Stimulated activated CD8-positive, alpha-beta memory T cell treated with anti-CD3 and anti-CD28 coated beads, Interleukin-4, amount 100 ng/mL, for 48 hours (primary cell): ENCODE measurements around the gene METTL13.
A peak's percentile ranks its signal among the peaks of the same experiment; 100 is the strongest.
"Not testable (repeated sequence)": the region's sequence is repeated elsewhere in the genome, so short reads cannot be mapped to it uniquely, and the experiment has no call there.

Source experiments
- DNase-seq: peaks from one replicate; pipeline ENCODE4 v3.0.0-alpha.2; 2020

METTL13 gene

DNA sequence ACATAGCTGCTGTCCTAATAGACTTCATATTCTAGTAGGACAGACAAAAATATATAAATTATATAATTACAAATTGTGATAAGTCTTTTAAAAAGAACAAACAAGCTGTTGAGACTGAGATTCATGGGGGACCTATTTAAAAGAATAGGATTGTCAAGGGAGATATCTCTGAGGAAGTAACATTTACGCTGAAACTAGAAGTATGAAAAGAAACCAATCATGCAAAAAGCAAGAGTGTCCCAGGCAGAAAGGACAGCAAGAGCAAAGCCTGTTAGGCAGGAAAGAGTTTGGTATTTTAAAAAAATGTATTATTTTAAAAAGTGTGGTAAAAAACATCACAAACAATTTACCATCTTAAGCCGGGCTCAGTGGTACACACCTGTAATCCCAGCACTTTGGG is 9.1 kb upstream of the METTL13 start:
- DNase-seq, result no peak

DNA sequence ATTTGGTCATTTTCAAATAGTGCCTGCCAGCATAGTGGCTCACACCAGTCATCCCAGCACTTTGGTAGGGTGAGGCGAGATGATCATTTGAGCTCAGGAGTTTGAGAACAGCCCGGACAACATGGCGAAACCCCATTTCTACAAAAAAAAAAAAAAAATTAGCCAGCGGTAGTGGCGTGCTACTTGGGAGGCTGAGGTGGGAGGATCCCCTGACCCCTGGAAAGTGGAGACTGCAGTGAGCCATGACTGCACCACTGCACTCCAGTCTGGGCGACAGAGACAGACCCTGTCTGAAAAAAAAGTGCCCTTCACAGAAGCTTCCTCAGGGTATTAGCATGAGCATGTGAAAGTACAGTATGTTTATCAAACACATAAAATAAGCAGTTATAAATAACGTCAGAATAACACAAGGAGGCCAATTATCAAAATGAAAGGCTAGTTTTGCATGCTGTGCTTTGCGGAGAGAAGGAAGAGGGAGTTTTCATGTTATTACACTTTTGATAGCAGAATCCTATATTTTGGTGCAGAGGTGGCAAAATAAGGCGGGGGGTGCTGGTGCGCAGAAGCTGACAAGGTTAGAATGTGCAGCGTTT is 781 bp upstream of the METTL13 start:
- no peak for DNase-seq

DNA sequence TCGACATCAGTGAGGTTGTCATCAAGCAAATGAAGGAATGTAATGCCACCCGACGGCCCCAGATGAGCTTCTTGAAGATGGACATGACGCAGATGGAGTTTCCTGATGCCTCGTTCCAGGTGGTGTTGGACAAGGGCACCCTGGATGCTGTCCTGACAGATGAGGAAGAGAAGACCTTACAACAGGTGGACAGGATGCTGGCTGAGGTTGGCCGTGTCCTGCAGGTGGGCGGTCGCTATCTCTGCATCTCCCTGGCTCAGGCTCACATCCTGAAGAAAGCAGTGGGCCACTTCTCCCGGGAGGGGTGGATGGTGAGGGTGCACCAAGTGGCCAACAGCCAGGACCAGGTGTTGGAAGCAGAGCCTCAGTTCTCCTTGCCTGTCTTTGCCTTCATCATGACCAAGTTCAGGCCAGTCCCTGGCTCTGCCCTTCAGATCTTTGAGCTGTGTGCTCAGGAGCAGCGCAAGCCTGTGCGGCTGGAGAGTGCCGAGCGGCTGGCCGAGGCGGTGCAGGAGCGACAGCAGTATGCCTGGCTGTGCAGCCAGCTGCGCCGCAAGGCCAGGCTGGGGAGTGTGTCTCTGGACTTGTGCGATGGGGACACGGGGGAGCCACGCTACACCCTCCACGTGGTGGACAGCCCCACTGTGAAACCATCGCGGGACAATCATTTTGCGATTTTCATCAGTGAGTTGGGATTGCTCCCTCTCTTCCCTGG is 2.5 kb downstream of the METTL13 start:
- DNase-seq, result no peak

DNA sequence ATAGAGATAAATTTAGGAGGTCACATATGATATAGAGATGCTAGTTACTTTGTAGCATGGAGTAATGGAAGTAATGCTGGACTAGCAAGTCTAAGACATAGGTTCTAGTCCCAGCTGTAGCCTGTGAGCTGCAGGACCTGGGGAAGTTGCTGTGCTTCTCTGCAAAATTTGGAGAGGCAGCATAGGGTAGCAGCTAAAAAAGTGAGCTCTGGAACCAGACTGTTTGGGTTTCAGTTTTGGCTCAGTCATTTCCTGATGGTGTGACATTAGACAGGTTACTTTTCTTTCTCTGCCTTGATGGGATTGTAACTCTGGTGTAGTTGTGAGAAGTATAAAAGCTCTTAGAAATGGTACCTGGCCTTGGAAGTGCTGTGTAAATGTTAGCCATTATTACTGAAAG is 3.3 kb downstream of the METTL13 start:
- no peak for DNase-seq

DNA sequence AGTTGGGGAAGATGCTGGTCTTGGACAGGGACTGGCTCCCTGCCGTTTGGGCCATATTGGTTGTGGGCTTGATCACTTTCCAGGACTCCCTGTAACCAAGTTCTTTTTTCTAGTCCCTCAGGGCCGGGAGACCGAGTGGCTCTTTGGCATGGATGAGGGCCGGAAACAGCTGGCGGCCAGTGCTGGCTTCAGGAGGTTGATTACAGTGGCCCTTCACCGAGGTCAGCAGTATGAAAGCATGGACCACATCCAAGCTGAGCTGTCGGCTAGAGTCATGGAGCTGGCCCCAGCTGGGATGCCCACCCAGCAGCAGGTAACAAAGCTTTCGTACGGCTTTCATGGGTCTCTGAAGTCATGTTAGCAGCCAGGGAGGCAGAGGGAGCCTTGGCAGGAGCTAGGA is 4.3 kb downstream of the METTL13 start:
- no peak for DNase-seq

DNA sequence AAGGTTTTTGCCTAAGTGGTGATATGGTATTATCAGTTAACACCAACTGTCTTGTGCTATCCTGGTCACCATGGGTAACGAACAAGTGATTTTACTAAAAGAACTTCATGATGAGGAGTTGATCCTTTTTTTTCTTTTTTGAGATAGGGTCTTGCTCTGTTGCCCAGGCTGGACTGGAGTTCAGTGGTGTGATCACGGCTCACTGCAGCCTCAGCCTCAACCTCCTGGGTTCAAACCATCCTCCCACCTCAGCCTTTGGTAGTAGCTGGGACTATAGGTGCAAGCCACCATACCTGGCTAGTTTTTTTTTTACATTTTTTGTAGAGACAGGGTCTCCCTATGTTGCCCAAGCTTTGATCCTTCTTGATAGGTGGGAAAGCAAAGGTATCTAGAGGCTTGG is 5.1 kb downstream of the METTL13 start:
- no peak for DNase-seq

DNA sequence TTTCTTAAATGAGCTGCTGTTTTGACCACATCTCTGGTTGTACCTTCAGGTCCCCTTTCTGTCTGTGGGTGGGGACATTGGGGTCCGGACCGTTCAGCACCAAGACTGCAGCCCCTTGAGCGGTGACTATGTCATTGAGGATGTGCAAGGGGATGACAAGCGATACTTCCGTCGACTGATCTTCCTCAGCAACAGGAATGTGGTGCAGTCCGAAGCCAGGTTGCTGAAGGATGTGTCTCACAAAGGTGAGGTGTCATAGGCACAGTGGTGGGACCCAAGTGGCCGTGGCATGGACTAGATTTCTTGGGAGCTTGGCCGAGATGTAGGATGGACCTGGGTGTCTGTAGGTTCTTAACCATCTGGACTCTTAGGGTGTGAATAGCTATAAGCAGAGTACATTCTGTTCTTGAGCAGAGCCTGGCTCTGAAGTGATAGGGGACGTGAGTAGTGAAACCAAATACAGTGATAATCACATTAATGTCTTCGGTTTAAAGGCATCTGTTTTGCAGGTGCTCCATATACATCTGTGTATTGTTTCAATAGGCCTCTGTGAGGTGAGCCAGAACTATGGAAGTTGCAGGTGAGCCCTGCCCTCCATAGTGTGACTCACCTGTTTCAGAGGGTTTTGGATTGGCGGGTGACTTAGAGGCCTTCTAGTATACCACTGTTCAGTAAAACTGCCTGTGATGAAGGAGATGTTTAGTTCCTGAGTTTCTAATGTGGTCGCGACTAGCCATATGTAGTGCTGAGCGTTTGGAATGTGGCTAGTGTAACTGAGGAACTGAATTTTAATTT is 6.4 kb downstream of the METTL13 start:
- DNase-seq, result no peak

DNA sequence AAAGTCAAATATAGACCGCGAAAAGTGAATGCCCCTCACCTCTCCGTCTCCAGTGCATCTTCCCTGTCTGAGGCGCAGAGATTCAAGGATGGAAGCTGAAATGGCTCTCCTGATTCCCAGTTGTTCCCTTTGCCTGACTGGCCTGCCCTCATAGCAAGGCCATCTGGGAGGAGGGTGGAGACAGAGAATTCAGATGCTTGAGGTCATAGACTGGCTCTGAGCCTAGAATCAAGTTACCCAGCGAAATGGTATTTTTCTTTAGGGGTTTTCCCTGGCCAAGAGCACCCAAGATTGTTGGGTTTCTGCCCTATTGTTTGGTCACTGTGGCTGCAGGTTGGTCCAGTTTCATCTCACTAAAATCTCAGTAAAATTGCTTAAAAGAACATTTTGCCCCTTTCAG is 7.2 kb downstream of the METTL13 start:
- no peak for DNase-seq

DNA sequence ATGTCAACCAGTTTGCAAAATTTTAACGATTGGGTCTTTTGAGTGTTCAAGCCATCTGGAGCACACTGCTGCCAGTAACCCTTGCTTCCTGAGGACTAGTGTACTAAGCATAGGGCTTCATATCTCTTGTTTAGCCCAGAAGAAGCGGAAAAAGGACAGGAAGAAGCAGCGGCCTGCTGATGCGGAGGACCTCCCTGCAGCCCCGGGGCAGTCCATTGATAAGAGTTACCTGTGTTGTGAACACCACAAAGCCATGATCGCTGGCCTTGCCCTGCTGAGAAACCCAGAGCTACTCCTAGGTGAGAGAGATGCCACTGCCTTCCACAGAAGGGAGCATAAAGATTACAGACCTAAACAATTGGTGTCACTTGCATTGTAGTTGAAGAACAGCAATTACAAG is 8.9 kb downstream of the METTL13 start:
- DNase-seq, result no peak

DNA sequence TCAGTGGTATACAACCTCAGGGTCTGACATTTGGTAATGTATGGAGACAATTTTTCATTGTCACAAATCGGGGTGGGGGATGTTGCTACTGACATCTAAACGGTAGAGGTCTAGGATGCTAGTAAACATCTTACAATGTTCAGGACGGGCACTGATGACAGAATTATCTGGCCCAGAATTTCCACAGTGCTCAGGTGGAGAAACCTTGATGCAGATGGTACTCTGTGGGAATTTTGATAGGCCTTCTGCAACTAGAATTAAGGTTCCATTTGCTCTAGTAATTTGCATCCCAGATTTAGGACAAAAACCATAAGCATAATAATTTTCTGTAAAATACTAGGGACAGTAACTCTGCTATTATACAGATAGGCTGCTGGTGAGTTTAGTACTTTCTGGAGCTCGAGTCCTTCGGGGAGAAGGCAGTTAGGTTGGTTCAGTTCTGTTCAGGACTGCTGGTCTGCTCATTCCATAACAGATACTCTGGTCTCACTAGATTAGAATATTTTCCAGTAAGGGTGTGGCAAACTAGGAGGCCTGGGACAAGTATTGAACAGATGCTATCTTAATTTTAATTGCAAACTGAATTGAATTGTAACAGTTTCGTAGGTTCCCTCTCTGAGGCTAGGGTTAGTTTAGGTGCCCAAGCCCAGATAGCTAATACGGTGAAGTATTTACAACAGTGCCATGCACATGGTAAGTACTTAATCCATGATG is 11.4 kb downstream of the METTL13 start:
- DNase-seq, result no peak

DNA sequence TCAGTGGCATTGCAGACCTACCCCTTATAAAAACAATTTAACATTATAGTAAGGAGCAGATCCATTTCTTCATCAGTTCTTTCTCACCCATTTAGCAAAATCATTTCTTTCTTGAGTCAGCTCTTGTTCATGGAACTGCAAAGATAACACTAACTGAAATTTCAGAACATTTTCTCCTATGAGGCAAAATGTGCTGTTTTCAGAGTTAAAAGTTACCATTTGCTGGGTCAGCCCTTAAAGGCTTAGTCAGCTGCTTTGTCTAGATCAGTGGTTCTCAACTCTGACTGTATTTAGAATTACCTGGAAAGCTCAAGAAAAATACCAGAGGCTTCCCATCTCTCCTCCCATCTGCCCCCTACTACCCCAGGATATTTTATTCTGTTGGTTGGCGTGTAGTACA is 12.2 kb downstream of the METTL13 start:
- no peak for DNase-seq

DNA sequence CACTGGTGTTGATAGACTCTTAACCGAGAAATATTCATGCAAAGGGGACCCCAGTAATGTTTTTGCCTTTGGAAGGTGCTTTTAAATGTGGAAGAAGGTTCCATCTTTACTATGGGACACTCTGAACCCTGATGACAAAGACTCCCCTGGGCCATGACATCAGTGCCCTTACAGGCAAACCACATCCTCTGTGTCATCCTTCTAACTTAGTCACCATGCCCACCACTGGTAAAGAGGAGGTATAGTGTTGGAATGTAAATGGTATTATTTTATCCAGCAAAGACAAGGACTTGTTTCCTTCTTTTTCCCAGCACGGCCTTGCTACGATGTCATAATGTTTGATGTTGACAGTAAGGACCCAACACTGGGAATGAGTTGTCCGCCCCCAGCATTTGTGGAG is 12.6 kb downstream of the METTL13 start:
- DNase-seq, result peak; percentile 61

DNA sequence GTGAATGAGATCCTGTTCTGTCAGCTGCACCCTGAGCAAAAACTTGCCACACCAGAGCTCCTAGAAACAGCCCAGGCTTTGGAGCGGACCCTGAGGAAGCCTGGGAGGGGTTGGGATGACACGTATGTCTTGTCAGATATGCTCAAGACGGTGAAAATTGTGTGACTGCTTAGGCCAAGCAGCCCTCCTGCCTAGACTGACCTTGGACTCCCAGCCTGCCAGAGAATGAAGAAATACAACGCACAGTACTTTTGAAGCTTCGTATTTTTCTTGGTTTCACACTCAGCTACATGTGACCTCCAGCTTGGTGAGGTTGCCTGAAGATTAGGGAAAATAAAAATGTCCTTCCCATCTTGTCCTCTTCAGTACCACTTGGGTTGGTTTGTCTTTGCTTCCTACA is 15.1 kb downstream of the METTL13 start:
- no peak for DNase-seq

DNA sequence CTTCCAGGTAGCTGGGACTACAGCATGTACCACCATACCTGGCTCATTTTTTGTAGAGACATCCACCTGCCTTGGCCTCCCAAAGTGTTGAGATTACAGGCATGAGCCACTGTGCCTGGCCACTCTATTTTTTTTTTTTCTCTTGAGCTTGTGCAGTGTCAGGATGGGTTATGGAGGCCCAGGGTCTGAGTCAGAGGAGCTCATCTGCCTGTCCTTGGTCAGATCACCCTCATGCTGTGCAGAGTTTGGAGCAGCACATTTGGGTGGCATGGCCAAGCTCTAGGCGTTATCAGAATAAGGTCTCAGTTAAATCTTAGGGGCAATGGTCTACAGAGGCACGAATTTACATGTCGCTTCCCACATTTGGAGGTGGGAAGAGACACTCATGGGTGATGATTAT is 16.9 kb downstream of the METTL13 start:
- no peak for DNase-seq

DNA sequence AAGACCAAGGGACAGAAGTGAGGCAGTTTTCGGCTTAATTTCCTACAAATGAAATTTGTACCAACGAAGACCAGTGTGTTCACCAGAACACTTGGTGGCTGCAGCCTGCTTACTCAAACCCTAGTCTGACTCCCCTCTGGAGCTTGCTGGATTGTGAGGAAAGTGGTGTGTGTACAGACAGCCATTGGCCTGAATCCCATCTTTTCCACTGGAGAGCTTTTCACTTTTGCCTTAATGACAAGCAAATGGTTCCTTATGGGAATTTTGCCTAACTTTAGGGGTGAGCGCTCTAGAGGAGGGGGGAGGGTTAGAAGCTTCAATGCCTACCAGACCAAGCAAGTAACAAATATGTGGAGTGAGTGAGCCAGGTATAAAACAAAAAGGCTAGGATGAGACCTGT is 17.3 kb downstream of the METTL13 start:
- DNase-seq, result no peak

DNA sequence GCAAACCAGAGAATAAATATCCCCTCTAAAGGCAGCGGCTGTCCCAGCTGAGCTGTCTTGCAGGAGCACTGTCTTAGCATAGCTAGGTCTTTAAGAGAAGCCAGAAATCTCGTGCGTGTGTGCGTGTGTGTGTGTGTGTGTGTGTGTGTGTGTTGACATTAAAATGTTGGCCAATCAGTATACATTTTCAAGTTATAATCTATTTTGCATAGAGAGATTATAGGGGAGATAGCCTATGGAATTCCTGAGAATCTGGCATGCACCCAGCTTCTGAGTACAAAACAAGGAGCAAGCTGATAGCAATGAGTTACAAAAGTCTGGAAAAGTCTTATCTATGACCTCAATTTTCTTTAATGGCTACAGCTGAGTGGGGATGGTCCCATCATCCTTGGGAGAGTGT is 17.7 kb downstream of the METTL13 start:
- no peak for DNase-seq

DNA sequence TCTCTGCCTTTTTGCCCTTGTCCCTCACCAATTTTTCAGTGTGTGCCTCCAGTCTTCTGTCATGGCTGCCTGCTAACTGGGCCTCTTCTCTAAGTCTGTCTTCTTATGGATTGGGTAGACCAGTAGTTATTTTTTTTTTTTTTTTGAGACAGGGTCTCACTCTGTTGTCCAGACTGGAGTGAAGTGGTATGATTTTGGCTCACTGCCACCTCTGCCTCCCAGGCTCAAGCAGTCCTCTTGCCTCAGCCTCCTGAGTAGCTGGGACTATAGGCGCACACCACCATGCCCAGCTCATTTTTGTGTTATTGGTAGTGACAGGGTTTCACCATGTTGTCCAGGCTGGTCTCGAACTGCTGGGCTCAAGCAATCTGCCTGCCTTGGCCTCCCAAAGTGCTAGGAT is 18.2 kb downstream of the METTL13 start:
- DNase-seq, result not testable (repeated sequence)

DNA sequence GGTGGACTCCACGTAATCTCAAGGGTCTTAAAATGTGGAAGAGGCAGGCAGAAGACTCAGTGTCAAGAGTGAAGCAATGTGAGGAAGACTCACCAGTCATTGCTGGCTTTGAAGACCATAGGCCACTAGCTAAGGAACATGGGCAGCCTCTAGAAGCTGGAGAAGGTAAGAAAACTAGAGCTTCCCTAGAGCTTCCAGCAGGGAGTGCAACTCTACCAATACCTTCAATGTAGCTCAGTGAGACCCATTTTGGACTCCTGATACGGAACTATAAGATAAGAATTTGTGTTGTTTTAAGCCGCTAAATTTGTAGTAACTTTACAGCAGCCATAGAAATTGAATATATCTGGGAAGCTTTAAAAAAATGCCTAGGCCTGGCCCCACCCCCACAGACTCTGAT is 18.9 kb downstream of the METTL13 start:
- no peak for DNase-seq

DNA sequence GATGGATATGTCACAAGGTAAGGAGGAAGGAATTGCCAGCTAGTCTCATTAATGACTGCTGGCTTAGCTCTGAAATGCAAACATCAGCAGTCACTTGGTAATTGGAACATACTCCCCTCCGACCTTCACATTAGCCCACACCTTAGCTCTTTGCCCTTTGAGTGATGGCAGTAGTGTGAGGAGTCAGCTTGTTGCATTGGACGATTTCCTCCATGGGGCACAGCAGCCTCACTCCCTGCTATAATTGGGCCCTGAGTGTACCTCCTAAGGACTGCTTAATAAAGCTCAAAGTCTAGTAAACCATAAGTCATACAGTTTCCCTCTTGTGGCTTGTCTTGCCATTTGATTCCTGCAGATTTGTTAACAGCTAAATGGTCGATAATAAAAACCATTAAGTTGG is 19.4 kb downstream of the METTL13 start:
- no peak for DNase-seq

DNA sequence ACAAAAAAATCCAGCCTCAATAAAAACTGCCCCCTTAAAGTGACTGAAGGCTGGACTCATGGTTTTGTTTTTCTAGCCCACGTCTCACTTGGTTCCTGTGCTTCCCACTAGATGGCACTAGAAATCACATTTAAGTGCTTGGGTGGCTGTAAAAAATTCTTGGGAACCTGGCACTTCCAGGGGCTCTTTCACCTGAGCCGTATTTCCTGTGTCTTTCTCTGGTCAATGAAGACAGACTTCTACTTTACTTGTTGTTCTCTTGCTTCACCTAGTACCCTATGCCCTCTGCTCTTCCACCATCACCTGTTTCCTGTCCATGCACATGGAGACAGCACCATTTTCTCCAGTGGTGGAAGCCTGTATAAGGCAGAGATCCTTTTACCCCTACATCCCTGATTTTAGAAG is 20.0 kb downstream of the METTL13 start:
- DNase-seq, result no peak

DNA sequence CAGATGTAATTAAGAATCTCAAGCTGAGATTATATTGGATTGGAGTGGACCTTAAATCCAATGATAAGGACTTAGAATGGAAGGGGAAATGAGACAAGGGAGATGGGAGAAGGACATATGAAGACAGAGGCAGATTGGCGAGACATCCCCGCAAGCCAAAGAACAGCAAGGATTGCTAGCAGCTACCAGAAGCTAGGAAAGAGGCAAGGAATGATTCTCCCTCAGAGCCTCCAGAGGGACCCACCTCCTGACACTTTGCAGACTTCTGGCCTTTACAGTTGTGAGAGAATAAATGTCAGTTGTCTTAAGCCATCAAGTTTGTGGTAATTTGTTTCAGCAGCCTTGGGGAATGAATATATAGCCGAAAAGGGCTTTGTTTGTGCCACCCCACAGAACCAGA is 20.7 kb downstream of the METTL13 start:
- DNase-seq, result no peak

DNA sequence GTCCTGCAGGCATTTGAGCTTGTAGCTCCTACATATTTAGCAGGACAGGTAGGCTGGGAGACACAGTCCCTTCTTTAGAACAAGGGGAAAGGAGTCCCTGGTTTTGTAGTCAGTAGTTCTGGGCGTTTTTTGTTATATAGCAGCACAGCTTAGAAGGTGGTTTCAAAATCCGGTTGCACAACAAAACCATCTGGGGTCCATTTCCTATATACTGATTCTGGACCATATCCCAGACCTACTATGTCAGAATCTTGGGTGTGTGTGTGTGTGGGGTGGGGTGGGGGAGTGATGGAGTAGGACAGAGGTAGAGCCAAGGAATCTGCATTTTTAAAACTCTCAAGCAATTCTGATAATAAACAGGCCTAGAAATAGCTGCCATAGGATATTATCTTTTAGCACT is 21.6 kb downstream of the METTL13 start:
- DNase-seq, result no peak

DNA sequence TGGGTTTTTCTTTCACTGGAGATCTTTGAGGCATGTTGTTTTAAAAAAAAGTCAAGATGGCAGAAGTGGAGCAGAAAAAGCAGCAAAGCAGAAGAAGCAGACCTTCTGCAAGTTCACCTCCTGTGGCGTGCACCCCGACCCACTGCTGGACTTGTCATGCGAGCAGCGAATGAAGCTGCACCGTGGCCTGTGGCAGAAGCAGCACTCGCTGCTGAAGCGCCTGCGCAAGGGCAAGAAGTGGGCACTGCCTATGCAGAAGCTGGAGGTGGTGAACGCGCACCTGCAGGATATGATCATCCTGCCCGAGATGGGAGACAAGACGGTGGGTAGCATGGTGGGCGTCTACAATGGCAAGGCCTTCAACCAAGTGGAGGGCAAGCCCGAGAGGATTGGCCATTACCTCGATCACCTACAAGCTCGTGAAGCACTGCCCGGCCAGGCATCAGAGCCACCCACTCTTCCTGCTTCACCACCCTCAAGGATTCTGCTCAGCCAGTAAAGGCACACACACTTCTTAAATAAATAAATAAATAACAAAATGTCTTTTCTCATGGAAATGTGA is 22.1 kb downstream of the METTL13 start:
- DNase-seq, result no peak
